CD4-positive, alpha-beta T cell treated with Interleukin-12 subunit alpha and Interleukin-12 subunit beta, for 1 hour (primary cell): ENCODE results near the gene DNAJC4.
"Not testable (repeated sequence)": the region's sequence is repeated elsewhere in the genome, so short reads cannot be mapped to it uniquely, and the experiment has no call there.

ENCODE experiments used
- DNase-seq: peaks from one replicate; pipeline ENCODE4 v3.0.0-alpha.2; 2020

DNAJC4 gene

GRCh38 chr11:64246621-64246870, 16.2 kb downstream of the DNAJC4 start:
- DNase-seq = not testable (repeated sequence)

GRCh38 chr11:64246871-64247728, 16.8 kb downstream of the DNAJC4 start, which contains the start of gene PPP1R14B:
TSS of gene PPP1R14B (minus strand) at chr11:64246943. CDS start at chr11:64246673, 270 bp downstream.
- DNase-seq = peak; percentile 81

GRCh38 chr11:64247729-64248531, 17.6 kb downstream of the DNAJC4 start:
- no peak for DNase-seq

- no peak for DNase-seq
Observed at GRCh38 chr11:64248578-64248977, 18.2 kb downstream of the DNAJC4 start.

GRCh38 chr11:64249038-64249437, 18.7 kb downstream of the DNAJC4 start:
- DNase-seq = no peak

- no peak for DNase-seq
Observed at GRCh38 chr11:64249563-64250414, 19.4 kb downstream of the DNAJC4 start.

- no peak for DNase-seq
Observed at GRCh38 chr11:64250415-64251015, 20.2 kb downstream of the DNAJC4 start.

GRCh38 chr11:64251016-64251752, 20.8 kb downstream of the DNAJC4 start, which contains the start of gene PLCB3:
TSS of gene PLCB3 (plus strand) at chr11:64251530. CDS start at chr11:64251650, 120 bp downstream.
- peak; percentile 74 for DNase-seq

GRCh38 chr11:64251753-64252002, 21.3 kb downstream of the DNAJC4 start:
- DNase-seq = no peak

GRCh38 chr11:64252003-64252872, 21.9 kb downstream of the DNAJC4 start:
- no peak for DNase-seq

- DNase-seq = no peak
Observed at GRCh38 chr11:64253043-64253442, 22.7 kb downstream of the DNAJC4 start.

- no peak for DNase-seq
Observed at GRCh38 chr11:64253481-64253880, 23.1 kb downstream of the DNAJC4 start.

- DNase-seq = no peak
Observed at GRCh38 chr11:64254326-64254725, 24.0 kb downstream of the DNAJC4 start.

- DNase-seq = no peak
Observed at GRCh38 chr11:64255135-64256128, 25.1 kb downstream of the DNAJC4 start.

GRCh38 chr11:64256300-64256699, 26.0 kb downstream of the DNAJC4 start:
- DNase-seq = no peak

- no peak for DNase-seq
Observed at GRCh38 chr11:64258356-64258755, 28.0 kb downstream of the DNAJC4 start.

GRCh38 chr11:64258946-64259532, 28.7 kb downstream of the DNAJC4 start:
- DNase-seq = no peak

- no peak for DNase-seq
Observed at GRCh38 chr11:64259533-64260067, 29.3 kb downstream of the DNAJC4 start.

- DNase-seq = no peak
Observed at GRCh38 chr11:64260147-64260708, 29.9 kb downstream of the DNAJC4 start.
